Hepatocyte (in vitro differentiated cells): ENCODE data around the gene POLR3K.

Source experiments
- EZH2 ChIP-seq: fragments of 200-600 bp; sonication (generic); IDR thresholded peaks from 2 replicates; pipeline ENCODE4 v1.6.1; 2016; ENCODE audit warnings: antibody characterized with exemption, mild to moderate bottlenecking, borderline replicate concordance
- TF ChIP-seq, protein P1 (sequence below): fragments of 200-600 bp; sonication (generic); IDR thresholded peaks from 2 replicates; pipeline ENCODE4 v1.5.1; 2016; ENCODE audit warnings: antibody characterized with exemption, mild to moderate bottlenecking; ENCODE audit not compliant: poor library complexity

DNA sequence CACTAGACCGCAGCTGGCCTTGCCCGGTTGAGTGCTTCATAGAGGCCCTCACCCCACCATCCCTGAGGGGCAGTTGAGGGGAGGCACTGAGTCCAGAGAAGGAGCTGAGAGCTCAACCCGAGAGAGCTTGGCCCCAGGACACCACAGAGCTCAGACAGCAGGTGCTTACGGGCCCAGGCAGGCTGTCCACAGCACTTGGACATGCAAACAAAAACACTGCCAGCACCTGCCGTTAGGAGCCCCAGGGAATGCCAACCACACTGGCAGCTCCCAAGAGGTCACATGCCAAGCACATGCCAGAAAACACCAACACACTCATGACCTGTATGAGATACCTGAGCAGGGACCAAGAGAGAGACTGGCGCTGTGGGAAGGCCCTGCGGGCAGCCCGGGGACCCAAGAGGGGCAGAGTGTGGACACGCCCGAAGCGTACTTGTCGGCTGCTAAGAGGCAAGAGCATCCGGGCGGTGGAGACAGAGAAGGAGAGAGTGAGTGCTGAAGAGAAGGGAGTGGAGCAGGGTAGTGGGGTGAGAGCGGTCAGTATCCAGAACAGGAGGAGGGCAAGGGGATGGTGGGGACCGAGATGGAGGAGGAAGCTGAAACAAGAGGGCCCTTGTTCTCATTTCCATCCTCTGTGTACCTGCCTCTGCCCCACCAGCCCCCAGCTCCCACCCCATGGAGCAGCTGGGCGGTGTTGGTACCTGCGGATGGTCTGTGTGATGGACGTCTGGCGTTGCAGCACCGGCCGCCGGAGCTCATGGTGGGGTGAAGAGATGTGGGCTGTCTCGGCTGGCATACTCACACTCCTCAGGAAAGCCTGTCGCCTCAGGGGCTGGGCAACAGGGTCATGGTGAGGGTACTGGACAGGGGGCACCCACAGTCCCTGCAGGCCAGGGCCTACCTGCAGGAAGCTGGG lies 10.8 kb upstream of the POLR3K start:
- TF ChIP-seq EZH2 = no peak
- TF ChIP-seq, protein P1, sequence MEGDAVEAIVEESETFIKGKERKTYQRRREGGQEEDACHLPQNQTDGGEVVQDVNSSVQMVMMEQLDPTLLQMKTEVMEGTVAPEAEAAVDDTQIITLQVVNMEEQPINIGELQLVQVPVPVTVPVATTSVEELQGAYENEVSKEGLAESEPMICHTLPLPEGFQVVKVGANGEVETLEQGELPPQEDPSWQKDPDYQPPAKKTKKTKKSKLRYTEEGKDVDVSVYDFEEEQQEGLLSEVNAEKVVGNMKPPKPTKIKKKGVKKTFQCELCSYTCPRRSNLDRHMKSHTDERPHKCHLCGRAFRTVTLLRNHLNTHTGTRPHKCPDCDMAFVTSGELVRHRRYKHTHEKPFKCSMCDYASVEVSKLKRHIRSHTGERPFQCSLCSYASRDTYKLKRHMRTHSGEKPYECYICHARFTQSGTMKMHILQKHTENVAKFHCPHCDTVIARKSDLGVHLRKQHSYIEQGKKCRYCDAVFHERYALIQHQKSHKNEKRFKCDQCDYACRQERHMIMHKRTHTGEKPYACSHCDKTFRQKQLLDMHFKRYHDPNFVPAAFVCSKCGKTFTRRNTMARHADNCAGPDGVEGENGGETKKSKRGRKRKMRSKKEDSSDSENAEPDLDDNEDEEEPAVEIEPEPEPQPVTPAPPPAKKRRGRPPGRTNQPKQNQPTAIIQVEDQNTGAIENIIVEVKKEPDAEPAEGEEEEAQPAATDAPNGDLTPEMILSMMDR = no peak
